HG02973 (cell line): ENCODE results near the gene PCDHB4.
"Not testable (repeated sequence)": the region's sequence is repeated elsewhere in the genome, so short reads cannot be mapped to it uniquely, and the experiment has no call there.

Experiments used
- ATAC-seq: cut with Tn5 transposase; IDR thresholded peaks from one replicate; pipeline ENCODE4 v1.9.1; 2021; ENCODE audit warnings: moderate library complexity; ENCODE audit not compliant: unreplicated experiment

The PCDHB4 gene

DNA sequence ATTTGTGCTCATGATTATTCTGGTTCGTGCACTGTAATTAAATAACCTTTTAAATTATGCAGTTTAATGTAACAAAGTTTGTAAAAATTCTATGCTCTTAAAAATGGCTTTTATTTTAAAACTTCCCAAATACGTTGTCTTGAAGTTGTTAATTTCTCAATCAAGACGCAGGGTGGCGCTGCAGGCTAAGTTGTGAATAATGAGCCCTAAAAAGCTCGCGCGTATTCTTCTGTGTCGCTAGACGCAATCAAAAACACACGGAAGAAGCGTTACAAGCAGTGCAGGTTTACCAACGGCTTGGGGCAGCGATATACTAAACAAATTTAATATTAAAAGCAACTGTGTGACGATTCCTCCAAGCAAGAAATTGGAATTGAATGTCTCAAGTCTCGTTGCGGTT lies at the start of gene PCDHB4:
Gene PCDHB4, plus strand, starts transcription at position 256 of the 400 bp plus-strand sequence. CDS start 181 bp downstream, outside the sequence.
- no peak for ATAC-seq

DNA sequence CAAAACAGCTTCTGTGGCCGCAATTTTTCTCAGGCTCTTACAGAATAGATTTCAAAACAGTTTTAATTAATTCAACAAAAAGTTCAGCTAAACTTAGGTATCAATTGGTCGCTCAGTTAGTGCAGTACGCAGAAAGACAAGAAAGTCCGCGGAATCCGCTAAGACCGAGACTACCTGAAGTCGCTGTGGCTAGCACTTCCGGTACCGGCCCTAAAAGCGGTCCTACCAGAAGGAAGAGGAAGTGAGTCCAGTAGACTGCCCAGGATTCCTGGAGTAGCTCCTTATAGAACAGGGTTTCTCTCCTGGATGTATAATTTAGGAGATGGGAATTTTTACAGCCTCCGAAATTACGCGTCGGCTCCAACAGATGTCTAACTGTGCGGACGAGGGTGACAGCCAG lies 43.8 kb upstream of the PCDHB4 start:
- no peak for ATAC-seq

DNA sequence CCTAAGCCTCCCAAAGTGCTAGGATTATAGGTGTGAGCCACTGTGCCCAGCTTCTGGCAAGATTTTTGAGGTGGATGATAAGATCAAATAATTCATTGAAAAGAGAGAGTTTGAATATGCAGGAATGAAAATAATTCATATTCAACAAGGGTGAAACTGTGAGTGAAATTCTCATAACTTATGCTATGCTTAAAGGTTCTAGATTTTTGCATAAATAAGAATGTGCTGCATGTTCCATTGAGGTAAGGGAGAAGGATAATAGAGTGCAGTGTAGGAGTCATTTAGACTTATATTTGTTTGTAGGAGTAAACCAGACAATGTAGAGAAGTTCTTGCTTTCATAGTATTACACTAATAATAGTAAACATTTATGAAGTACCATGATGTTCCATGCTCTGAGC lies 39.4 kb upstream of the PCDHB4 start:
- ATAC-seq = no peak

DNA sequence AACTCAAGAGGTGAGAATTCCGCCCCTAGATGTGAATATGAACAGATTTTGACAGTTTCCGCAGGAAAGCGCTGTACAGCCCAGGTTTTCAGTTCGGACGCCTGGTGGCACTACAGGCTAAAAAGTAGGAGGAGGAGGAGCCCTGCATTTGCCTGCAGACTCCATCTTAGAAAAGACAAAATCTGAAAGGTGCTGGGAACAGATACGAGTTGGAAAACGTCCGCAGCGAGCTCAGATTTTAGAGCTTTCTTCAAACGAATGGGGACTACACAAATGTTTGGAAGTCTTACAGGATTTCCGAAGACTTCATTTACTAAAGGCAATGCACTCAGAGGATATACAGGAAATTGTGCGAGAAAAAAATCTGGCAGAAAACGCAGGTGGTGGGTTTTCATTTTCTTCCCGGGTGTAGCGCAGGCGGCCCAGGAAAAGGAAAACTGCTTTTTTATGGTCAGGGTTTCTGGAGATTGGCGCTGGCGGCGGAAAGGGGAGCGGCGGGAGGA lies 37.1 kb upstream of the PCDHB4 start:
- no peak for ATAC-seq

DNA sequence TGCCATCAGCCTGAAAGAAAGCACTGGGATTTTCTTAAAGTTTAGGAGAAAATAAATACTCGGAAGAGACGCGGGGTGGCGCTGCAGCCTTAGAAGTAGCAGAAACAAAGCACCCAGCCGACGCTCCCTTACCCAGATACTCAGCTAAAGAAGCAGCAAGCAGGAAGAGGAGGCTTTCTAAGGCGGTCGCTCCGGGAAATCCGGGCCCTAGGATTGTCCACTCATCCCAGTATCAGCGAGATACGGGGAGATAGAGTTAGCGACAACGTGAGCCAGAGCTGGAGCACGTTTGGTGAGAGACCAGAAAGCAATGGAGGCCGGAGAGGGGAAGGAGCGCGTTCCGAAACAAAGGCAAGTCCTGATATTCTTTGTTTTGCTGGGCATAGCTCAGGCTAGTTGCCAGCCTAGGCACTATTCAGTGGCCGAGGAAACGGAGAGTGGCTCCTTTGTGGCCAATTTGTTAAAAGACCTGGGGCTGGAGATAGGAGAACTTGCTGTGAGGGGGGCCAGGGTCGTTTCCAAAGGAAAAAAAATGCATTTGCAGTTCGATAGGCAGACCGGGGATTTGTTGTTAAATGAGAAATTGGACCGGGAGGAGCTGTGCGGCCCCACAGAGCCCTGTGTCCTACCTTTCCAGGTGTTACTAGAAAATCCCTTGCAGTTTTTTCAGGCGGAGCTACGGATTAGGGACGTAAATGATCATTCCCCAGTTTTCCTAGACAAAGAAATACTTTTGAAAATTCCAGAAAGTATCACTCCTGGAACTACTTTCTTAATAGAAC lies 26.9 kb upstream of the PCDHB4 start, which contains the start of gene PCDHB2:
Gene PCDHB2, plus strand, starts transcription at position 135 of the 782 bp plus-strand sequence. Its CDS starts 176 bp downstream, at position 311.
- no peak for ATAC-seq

DNA sequence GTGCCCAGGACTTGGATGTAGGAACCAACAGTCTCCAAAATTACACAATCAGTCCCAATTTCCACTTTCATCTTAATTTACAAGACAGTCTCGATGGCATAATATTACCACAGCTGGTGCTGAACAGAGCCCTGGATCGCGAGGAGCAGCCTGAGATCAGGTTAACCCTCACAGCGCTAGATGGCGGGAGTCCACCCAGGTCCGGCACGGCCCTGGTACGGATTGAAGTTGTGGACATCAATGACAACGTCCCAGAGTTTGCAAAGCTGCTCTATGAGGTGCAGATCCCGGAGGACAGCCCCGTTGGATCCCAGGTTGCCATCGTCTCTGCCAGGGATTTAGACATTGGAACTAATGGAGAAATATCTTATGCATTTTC lies 26.4 kb upstream of the PCDHB4 start:
- ATAC-seq = no peak

DNA sequence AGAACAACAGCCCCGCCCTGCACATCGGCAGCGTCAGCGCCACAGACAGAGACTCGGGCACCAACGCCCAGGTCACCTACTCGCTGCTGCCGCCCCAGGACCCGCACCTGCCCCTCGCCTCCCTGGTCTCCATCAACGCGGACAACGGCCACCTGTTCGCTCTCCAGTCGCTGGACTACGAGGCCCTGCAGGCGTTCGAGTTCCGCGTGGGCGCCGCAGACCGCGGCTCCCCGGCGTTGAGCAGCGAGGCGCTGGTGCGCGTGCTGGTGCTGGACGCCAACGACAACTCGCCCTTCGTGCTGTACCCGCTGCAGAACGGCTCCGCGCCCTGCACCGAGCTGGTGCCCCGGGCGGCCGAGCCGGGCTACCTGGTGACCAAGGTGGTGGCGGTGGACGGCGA lies 25.4 kb upstream of the PCDHB4 start:
- not testable (repeated sequence) for ATAC-seq

DNA sequence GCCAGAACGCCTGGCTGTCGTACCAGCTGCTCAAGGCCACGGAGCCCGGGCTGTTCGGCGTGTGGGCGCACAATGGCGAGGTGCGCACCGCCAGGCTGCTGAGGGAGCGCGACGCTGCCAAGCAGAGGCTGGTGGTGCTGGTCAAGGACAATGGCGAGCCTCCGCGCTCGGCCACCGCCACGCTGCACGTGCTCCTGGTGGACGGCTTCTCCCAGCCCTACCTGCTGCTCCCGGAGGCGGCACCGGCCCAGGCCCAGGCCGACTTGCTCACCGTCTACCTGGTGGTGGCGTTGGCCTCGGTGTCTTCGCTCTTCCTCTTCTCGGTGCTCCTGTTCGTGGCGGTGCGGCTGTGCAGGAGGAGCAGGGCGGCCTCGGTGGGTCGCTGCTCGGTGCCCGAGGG lies 25.0 kb upstream of the PCDHB4 start:
- ATAC-seq = not testable (repeated sequence)

DNA sequence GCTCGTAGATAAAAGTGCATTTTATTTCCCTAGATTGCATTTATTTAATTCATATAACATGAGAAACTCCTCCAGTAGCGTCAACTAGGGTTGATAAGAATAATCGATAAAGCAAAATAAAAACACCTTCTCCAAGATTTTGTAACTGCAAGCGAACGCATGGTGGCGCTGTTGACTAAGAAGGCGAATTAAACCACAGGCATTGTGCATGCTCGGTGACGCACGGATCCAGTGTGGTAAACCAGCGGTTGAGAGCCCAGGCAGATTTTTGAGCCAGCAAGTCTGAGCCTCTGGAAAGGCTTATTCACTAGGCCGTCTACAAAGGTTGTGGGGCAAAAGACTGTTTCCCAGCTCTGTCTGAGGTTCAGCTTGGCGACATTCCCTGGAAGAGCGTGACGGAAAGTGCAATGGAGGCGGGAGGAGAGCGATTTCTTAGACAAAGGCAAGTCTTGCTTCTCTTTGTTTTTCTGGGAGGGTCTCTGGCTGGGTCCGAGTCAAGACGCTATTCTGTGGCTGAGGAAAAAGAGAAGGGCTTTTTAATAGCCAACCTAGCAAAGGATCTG lies 21.3 kb upstream of the PCDHB4 start, which contains the start of gene PCDHB3:
Gene PCDHB3, plus strand, starts transcription at position 231 of the 563 bp plus-strand sequence. Its CDS starts 177 bp downstream, at position 408.
- ATAC-seq = no peak

DNA sequence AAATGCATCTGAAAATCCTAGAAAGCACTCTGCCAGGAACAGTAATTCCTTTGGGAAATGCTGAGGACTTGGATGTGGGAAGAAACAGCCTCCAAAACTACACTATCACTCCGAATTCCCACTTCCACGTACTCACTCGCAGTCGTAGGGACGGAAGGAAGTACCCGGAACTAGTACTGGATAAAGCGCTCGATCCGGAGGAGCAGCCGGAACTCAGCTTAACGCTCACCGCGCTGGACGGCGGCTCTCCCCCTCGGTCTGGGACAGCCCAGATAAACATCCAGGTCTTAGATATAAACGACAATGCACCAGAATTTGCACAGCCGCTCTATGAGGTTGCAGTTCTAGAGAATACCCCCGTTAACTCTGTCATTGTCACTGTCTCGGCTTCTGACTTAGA lies 20.6 kb upstream of the PCDHB4 start:
- no peak for ATAC-seq

DNA sequence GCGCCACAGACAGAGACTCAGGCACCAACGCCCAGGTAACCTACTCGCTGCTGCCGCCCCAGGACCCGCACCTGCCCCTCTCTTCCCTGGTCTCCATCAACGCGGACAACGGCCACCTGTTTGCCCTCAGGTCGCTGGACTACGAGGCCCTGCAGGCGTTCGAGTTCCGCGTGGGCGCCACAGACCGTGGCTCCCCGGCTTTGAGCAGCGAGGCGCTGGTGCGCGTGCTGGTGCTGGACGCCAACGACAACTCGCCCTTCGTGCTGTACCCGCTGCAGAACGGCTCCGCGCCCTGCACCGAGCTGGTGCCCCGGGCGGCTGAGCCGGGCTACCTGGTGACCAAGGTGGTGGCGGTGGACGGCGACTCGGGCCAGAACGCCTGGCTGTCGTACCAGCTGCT lies 19.5 kb upstream of the PCDHB4 start:
- not testable (repeated sequence) for ATAC-seq

DNA sequence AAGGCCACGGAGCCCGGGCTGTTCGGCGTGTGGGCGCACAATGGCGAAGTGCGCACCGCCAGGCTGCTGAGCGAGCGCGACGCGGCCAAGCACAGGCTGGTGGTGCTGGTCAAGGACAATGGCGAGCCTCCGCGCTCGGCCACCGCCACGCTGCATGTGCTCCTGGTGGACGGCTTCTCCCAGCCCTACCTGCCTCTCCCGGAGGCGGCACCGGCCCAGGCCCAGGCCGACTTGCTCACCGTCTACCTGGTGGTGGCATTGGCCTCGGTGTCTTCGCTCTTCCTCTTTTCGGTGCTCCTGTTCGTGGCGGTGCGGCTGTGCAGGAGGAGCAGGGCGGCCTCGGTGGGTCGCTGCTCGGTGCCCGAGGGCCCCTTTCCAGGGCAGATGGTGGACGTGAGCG lies 19.1 kb upstream of the PCDHB4 start:
- not testable (repeated sequence) for ATAC-seq

DNA sequence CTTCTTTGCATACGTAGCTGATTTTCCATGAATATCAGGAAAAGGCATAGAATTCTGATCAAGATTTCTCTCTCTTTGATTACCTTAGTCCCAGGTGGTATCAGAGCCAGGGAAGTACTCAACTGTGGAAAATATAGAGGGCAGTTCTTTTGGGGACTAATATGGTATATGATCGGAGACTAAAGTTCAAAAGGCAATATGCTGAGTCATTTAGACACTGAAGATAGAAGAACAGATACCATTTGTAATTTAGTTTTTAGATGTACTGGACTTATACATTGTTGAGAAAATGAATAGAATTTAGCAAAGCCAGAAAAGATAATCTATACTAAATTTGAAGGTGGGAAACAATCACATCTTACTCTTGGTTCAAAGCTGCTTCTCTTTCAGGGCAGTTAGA lies 16.3 kb upstream of the PCDHB4 start:
- no peak for ATAC-seq

DNA sequence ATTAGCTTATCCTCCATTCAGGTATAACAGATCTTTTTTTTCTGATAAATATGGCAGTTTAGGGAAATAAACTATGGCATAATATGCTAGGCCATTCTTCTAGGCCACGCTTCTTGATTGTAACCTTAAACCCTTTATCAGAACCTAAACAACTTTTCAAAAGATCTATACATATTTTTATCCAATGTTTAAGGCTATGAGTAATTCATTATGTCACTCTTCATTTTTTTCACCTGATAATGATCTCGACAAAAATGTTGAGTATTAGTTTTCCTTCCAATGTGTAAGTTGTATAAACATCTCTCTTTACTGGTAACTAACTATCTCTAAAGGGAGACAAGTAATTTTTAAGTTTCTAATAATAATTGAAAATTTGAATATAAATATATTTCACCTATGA lies 2.4 kb upstream of the PCDHB4 start:
- ATAC-seq = no peak

DNA sequence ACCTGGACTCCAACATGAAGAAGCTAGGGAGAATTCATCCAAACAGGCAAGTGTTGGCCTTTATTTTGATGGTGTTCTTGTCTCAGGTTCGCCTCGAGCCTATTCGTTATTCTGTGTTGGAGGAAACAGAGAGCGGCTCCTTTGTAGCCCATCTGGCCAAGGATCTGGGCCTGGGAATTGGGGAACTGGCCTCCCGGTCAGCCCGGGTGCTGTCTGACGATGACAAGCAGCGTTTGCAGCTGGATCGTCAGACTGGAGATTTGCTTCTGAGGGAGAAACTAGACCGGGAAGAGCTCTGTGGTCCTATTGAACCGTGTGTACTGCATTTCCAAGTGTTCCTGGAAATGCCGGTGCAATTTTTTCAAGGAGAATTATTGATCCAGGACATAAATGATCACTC lies 367 bp downstream of the PCDHB4 start:
- no peak for ATAC-seq

DNA sequence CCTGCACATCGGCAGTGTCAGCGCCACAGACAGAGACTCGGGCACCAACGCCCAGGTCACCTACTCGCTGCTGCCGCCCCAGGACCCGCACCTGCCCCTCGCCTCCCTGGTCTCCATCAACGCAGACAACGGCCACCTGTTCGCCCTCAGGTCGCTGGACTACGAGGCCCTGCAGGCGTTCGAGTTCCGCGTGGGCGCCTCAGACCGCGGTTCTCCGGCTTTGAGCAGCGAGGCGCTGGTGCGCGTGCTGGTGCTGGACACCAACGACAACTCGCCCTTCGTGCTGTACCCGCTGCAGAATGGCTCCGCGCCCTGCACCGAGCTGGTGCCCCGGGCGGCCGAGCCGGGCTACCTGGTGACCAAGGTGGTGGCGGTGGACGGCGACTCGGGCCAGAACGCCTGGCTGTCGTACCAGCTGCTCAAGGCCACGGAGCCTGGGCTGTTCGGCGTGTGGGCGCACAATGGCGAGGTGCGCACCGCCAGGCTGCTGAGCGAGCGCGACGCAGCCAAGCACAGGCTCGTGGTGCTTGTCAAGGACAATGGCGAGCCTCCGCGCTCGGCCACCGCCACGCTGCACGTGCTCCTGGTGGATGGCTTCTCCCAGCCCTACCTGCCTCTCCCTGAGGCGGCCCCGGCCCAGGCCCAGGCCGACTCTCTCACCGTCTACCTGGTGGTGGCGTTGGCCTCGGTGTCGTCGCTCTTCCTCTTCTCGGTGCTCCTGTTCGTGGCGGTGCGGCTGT lies 1.9 kb downstream of the PCDHB4 start:
- not testable (repeated sequence) for ATAC-seq

DNA sequence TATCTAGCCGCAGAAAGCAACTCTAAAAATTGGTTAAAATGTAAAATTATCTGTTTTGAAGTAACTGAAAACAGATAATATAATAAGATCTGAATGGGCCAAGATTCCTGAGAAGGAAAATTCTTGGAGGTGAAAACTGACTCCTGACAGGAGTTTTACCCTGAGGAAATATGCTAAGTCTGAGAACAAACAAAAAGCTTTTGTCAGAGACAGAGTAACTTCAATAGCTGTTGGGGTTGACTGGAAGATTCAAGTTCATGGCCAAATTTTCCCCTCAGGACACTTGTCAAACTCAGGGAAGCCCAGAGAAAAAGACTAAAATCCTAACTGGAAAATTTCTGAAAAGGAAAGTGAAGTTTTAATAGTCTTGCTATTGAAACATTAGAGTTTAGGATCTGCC lies 5.7 kb downstream of the PCDHB4 start:
- ATAC-seq = no peak

DNA sequence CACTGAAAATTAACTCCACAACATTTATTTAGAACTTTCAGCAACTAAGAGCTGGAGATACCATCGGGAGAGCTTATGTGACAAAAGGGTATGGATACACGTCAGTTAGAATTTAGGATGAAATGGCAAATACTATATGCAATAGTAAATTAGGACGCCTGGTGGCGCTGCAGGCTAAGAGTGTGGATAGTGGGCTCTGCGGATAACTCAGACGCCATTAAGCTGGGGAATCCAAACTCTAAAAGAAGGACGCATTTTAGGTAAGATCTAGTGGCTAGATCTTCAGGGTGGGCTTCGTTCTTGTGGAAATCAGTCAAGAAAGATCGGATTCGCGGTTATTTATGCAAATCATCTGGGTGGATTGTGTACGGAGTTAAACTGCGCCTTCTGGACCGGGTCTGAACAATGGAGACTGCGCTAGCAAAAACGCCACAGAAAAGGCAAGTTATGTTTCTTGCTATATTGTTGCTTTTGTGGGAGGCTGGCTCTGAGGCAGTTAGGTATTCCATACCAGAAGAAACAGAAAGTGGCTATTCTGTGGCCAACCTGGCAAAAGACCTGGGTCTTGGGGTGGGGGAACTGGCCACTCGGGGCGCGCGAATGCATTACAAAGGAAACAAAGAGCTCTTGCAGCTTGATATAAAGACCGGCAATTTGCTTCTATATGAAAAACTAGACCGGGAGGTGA lies 13.6 kb downstream of the PCDHB4 start, which contains the start of gene PCDHB5:
Gene PCDHB5, plus strand, starts transcription at position 177 of the 688 bp plus-strand sequence. Its CDS starts 229 bp downstream, at position 406.
- ATAC-seq = no peak

DNA sequence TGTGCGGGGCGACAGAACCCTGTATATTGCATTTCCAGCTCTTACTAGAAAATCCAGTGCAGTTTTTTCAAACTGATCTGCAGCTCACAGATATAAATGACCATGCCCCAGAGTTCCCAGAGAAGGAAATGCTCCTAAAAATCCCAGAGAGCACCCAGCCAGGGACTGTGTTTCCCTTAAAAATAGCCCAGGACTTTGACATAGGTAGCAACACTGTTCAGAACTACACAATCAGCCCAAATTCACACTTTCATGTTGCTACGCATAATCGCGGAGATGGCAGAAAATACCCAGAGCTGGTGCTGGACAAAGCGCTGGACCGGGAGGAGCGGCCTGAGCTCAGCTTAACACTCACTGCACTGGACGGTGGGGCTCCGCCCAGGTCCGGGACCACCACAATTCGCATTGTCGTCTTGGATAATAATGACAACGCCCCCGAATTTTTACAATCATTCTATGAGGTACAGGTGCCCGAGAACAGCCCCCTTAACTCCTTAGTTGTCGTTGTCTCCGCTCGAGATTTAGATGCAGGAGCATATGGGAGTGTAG lies 14.2 kb downstream of the PCDHB4 start:
- no peak for ATAC-seq

DNA sequence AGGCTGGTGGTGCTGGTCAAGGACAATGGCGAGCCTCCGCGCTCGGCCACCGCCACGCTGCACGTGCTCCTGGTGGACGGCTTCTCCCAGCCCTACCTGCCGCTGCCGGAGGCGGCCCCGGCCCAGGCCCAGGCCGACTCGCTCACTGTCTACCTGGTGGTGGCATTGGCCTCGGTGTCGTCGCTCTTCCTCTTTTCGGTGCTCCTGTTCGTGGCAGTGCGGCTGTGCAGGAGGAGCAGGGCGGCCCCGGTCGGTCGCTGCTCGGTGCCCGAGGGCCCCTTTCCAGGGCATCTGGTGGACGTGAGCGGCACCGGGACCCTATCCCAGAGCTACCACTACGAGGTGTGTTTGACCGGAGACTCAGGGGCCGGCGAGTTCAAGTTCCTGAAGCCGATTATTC lies 15.7 kb downstream of the PCDHB4 start:
- ATAC-seq = not testable (repeated sequence)
